Colonic mucosa (tissue), 4 donors: ENCODE results near the gene SFMBT2. TPM values are rescaled to one million over a fixed set of nuclear protein-coding genes. Genes with fewer than 3 reads are reported as not detected.
"Not testable (repeated sequence)": the region's sequence is repeated elsewhere in the genome, so short reads cannot be mapped to it uniquely, and the experiment has no call there.

Experiments used
- DNase-seq: peaks from one replicate; pipeline ENCODE4 v3.0.0-alpha.2; 2020
- H3K27ac ChIP-seq: fragments of 200-600 bp; one replicate; pipeline ENCODE4 v1.8.0; 2021
- H3K27me3 ChIP-seq: fragments of 200-600 bp; one replicate; pipeline ENCODE4 v1.8.0; 2021
- H3K36me3 ChIP-seq: fragments of 200-600 bp; one replicate; pipeline ENCODE4 v1.8.0; 2021
- H3K4me1 ChIP-seq: fragments of 200-600 bp; one replicate; pipeline ENCODE4 v1.8.0; 2021; ENCODE audit warnings: mild to moderate bottlenecking
- H3K4me3 ChIP-seq: fragments of 200-600 bp; one replicate; pipeline ENCODE4 v1.8.0; 2021
- H3K9ac ChIP-seq, 2 donors: one replicate each; pipeline ENCODE4 v1.7.0; 2013; ENCODE audit warnings: control low read depth in 2 of 2, low read depth in 2 of 2, low read length in 2 of 2
- H3K9me3 ChIP-seq: fragments of 200-600 bp; one replicate; pipeline ENCODE4 v1.8.0; 2021
- intact Hi-C: fragments of 100-400 bp; cut with DNase I; formaldehyde crosslinking; loops from one replicate; pipeline ENCODE4 v1.14.1; 2022
- total RNA-seq, 2 donors: library from RNA; stranded (reverse); fragmentation: NEBNext Ultra II Directional in 1 of 2; extraction: Animal tissue kit (Norgen Biotek cat#: 25700) in 1 of 2; gene quantifications; one replicate each; pipeline ENCODE4 v1.2.1, GENCODE V29; 2021
- TF ChIP-seq, protein P1 (sequence below): fragments of 200-600 bp; IDR thresholded peaks from one replicate; pipeline ENCODE4 v1.8.0; 2022; ENCODE audit warnings: antibody characterized with exemption, mild to moderate bottlenecking
- donor health status: healthy.
- donor health status: DM: no; HTN: no; CAD: no.
- donor health status: DM: no; HTN: no; CAD: no.

The SFMBT2 gene
- total RNA-seq, 2 donors from 2014 or later: 2.3 to 3.5 TPM

DNA sequence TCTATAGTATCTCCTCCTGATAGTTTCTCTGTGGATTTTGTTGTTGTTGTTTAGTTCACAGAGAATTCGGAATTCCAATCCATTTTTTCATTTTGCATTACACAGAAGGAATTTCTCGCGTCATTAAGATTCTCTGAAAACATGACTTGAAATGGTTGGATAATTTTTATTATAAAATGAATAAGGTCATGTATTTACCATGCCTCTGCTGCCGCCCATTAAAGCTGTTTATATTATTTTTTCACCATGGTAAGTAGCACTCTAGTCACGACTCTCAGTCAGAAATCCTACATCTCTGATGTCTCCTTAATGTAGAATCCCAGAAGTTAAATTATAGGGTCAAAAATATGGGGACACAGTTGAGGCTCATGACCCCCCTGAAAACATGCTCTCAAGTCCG, 19.1 kb downstream of the SFMBT2 start:
- no peak for DNase-seq
- no peak overlapping the region for H3K27ac ChIP-seq
- intact Hi-C loops: no loop called here
- H3K9me3 ChIP-seq: no peaks in the 10 kb centered on the region
- no peaks in the 10 kb centered on the region for H3K27me3 ChIP-seq
- H3K36me3 ChIP-seq: no peaks in the 10 kb centered on the region
- H3K4me3 ChIP-seq: no peak overlapping the region
- H3K9ac ChIP-seq: no peak overlapping the region
- TF ChIP-seq, protein P1, sequence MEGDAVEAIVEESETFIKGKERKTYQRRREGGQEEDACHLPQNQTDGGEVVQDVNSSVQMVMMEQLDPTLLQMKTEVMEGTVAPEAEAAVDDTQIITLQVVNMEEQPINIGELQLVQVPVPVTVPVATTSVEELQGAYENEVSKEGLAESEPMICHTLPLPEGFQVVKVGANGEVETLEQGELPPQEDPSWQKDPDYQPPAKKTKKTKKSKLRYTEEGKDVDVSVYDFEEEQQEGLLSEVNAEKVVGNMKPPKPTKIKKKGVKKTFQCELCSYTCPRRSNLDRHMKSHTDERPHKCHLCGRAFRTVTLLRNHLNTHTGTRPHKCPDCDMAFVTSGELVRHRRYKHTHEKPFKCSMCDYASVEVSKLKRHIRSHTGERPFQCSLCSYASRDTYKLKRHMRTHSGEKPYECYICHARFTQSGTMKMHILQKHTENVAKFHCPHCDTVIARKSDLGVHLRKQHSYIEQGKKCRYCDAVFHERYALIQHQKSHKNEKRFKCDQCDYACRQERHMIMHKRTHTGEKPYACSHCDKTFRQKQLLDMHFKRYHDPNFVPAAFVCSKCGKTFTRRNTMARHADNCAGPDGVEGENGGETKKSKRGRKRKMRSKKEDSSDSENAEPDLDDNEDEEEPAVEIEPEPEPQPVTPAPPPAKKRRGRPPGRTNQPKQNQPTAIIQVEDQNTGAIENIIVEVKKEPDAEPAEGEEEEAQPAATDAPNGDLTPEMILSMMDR: no peak
- no peaks in the 10 kb centered on the region for H3K4me1 ChIP-seq

DNA sequence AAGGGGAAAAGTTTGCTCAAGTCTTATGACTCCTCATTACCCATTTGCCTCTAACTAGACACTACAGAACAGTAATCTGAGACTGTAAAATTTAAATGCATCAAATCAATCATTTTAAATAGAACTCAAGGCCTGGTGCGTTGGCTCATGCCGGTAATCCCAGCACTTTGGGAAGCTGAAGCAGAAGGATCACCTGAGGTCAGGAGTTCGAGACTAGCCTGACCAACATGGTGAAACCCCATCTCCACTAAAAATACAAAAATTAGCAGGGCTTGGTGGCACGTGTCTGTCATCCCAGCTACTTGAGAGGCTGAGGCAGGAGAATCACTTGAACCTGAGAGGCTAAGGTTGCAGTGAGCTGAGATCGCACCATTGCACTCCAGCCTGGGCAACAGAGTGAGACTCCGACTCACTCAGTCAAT, 20.1 kb downstream of the SFMBT2 start:
- intact Hi-C loops: not testable (repeated sequence)

DNA sequence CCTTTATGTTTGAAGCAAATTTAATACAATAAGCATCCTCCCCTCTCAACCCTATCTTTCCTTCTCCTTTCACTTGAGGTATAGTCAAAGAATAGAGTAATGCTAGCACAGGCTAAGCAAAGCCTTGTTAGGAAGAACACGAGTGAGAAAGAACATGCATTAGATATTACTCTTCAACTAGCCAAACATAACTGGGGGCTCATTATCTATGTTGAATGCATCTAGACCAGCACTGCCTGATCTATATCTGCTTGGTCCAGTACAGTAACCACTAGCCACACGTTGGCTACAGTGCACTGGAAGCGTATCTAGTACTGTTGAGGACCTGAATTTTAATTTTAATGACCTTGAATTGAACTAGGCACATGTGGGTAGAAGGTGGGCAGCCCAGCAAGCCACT, 21.0 kb downstream of the SFMBT2 start:
- DNase-seq: no peak
- no peak overlapping the region for H3K9ac ChIP-seq

More for the DNA sequence above, 20.1 kb downstream of the SFMBT2 start:
- H3K27me3 ChIP-seq, H3K9me3 ChIP-seq, H3K27ac ChIP-seq, H3K4me1 ChIP-seq, H3K9ac ChIP-seq, H3K4me3 ChIP-seq, DNase-seq, H3K36me3 ChIP-seq: not testable (repeated sequence)

DNA sequence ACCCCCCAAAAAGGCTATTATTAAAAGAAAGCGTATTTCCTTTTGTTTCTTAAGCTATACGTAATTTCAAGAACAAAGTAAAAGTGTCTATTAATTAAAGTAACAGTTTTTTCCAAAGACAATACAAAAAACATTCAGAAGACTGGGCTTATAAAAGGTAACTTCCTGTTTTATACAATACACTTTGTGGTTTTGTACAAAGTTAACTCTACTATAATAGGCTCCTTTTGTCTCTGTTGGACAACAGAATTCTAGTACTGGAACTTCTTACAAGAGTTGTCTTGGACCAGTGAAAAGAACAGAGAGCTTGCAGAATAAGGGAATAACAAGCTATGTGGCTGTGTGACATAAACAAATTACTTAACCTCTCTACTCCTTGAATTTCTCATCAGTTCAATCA, 21.5 kb downstream of the SFMBT2 start:
- no peaks in the 10 kb centered on the region for H3K9me3 ChIP-seq
- H3K9ac ChIP-seq: no peak overlapping the region
- intact Hi-C loops: no loop called here
- H3K27ac ChIP-seq: no peak overlapping the region
- no peaks in the 10 kb centered on the region for H3K4me1 ChIP-seq
- H3K4me3 ChIP-seq: no peak overlapping the region
- DNase-seq: no peak
- H3K36me3 ChIP-seq: no peaks in the 10 kb centered on the region
- no peaks in the 10 kb centered on the region for H3K27me3 ChIP-seq
- TF ChIP-seq, protein P1: no peak

More for the DNA sequence above, 21.0 kb downstream of the SFMBT2 start:
- no peak overlapping the region for H3K4me3 ChIP-seq
- no peak overlapping the region for H3K27ac ChIP-seq
- H3K9me3 ChIP-seq: no peaks in the 10 kb centered on the region
- intact Hi-C loops: no loop called here
- no peaks in the 10 kb centered on the region for H3K4me1 ChIP-seq
- no peaks in the 10 kb centered on the region for H3K27me3 ChIP-seq
- TF ChIP-seq, protein P1: no peak
- H3K36me3 ChIP-seq: no peaks in the 10 kb centered on the region

DNA sequence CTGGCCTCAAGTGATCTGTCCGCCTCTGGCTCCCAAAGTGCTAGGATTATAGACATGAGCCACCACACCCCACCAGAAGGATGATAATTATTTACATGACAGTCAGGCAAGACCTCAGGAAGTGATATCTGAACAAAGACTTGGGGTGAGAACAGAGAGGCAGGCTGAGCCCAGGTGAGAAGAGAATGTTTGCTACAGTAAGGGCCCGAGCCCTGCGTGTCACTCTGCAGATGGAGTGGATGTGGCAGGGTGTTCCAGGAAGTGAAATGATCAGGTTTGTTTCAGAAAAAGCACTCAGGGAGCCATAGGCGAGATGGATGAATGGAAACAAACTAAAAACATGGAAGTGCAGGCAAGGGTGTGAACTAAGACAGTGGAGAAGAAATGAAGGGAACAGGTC, 22.2 kb downstream of the SFMBT2 start:
- intact Hi-C loops: no loop called here
- no peak overlapping the region for H3K27ac ChIP-seq
- no peaks in the 10 kb centered on the region for H3K36me3 ChIP-seq
- no peak for DNase-seq
- no peaks in the 10 kb centered on the region for H3K27me3 ChIP-seq
- no peaks in the 10 kb centered on the region for H3K9me3 ChIP-seq
- no peaks in the 10 kb centered on the region for H3K4me1 ChIP-seq
- TF ChIP-seq, protein P1: no peak
- no peak overlapping the region for H3K9ac ChIP-seq
- no peak overlapping the region for H3K4me3 ChIP-seq

DNA sequence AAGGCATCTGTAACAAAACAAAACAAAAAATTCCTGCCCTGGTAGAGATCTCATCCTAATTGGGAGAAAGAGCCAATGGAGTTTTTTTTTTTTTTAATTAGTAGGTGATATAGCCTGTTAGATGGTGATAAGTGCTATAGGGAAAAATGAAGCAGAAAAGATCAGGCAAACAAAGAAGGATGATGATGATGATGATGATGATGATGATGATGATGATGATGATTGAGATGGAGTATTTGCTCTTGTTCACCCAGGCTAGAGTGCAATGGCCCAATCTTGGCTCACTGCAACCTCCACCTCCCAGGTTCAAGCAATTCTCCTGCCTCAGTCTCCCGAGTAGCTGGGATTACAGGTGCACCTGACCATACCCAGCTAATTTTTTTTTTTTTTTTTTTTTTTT, 22.7 kb downstream of the SFMBT2 start:
- intact Hi-C loops: not testable (repeated sequence)

DNA sequence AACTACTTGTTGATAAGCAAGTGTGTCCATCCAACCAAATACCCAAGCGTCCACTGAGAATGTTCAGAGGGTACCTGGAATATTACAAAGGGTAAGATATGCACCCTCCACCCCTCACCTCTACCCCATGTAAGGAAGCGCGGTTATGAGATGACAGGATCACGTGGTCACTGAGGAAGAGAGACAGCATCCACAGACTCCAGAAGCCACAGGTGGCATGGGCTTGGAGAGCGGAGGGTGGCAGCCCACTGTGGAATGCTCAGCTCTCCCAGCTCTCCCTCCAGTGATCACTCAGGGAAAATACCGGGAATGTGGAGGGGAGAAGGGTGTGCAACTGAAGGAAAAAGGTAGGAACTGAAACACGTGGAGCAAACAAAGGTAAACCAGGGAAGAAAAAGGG, 25.7 kb downstream of the SFMBT2 start:
- Histone ChIP-seq H3K9me3 (no peaks in the 10 kb centered on the region), H3K4me3 (no peak overlapping the region), H3K4me1 (no peaks in the 10 kb centered on the region), H3K36me3 (no peaks in the 10 kb centered on the region), H3K27me3 (no peaks in the 10 kb centered on the region), H3K27ac (no peak overlapping the region), H3K9ac (no peak overlapping the region)
- intact Hi-C loops: no loop called here
- TF ChIP-seq, protein P1: no peak
- no peak for DNase-seq

More for the DNA sequence above, 22.7 kb downstream of the SFMBT2 start:
- not testable (repeated sequence) for H3K9me3 ChIP-seq, H3K36me3 ChIP-seq, H3K27ac ChIP-seq, H3K4me3 ChIP-seq, H3K9ac ChIP-seq, H3K27me3 ChIP-seq, DNase-seq, H3K4me1 ChIP-seq
